Left renal pelvis (tissue), 4 donors: Measurements from ENCODE around the gene ZMYND10. TPM values are rescaled to one million over a fixed set of nuclear protein-coding genes. Genes with fewer than 3 reads are reported as not detected.
"Not testable (repeated sequence)": the region's sequence is repeated elsewhere in the genome, so short reads cannot be mapped to it uniquely, and the experiment has no call there.

ENCODE experiments used
- DNase-seq, 4 donors: peaks; one replicate each; pipeline ENCODE4 v3.0.0-alpha.2; 2013; ENCODE audit warnings: low read depth in 4 of 4, low spot score in 3 of 4
- polyA plus RNA-seq, 4 donors: library from polyadenylated mRNA; unstranded; fragments of 120-200 nt; gene quantifications; one replicate each; pipeline ENCODE4 v1.2.1, GENCODE V29; 2013; ENCODE audit not compliant: insufficient read length in 4 of 4

The ZMYND10 gene
- polyA plus RNA-seq, 4 donors = 3.1 to 4.1 (median 3.3) TPM

DNA sequence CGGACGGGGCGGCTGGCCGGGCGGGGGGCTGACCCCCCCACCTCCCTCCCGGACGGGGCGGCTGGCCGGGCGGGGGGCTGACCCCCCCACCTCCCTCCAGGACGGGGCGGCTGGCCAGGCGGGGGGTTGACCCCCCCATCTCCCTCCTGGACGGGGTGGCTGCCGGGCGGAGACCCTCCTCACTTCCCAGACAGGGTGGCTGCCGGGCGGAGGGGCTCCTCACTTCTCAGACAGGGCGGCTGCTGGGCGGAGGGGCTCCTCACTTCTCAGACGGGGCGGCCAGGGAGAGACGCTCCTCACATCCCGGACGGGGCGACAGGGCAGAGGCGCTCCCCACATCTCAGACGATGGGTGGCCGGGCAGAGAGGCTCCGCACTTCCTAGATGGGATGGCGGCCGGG, 33.5 kb downstream of the ZMYND10 start:
- not testable (repeated sequence) for DNase-seq

DNA sequence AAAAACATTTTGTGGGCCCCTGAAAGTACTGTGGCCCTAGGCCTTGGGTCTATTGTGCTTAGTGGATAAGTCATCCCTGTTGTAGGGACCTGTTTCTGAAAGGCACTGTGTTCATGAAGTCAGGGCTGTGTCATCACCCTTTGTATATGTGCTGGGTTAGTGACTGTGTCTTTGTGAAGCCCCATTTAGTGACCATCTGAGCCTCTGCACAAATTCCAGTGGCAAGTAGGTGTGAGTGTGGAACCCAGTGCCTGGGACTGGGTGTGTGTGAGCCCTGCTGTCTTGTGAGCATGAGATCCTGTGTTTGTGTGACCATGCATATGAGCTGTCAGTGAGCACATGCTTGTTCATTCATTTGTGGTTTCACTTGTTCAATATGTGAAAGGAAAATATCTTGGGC, 40.9 kb downstream of the ZMYND10 start:
- no peak for DNase-seq

DNA sequence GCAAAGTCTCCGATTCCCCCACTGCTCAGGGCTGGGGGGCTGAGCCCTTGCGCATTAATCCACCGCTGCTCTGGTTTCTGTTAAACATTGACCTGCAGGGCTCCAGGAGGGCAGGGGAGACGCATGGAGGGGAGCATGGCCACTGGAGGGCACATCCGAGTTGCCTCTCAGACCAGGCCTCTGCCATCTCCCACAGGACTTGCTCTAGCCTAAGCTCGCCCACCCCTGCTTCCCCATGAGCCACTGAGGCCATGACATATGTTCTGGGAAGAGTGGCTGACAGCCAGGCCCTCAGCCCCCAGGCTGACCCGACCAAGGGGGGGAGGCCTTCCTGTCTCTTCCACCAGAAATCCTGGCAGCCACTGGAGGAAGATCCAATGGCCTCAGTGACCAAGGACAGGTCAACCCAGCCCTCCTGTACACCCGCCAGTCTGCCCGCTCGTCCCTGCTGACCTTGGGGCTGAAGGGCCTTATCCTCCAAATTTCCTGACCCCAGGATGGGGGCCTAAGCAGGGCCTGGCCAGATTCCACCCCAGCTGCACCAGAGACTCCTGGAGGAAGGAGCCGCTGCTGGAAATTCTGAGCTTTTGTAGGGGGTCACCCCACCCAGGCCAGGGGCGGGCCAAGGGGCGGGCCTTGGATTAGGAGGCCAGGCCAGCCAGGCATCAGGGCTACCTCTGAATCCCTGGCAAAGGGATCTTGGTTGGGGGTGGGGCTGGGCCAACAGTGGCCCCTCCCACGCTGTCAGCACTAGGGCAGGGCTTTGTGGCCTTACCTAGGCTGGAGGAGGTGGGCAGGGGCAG, 42.3 kb downstream of the ZMYND10 start, which contains the start of gene HYAL1:
Gene HYAL1, minus strand, starts transcription at position 562 of the 803 bp plus-strand sequence. CDS start 618 bp downstream, outside the sequence.
- DNase-seq = no peak

DNA sequence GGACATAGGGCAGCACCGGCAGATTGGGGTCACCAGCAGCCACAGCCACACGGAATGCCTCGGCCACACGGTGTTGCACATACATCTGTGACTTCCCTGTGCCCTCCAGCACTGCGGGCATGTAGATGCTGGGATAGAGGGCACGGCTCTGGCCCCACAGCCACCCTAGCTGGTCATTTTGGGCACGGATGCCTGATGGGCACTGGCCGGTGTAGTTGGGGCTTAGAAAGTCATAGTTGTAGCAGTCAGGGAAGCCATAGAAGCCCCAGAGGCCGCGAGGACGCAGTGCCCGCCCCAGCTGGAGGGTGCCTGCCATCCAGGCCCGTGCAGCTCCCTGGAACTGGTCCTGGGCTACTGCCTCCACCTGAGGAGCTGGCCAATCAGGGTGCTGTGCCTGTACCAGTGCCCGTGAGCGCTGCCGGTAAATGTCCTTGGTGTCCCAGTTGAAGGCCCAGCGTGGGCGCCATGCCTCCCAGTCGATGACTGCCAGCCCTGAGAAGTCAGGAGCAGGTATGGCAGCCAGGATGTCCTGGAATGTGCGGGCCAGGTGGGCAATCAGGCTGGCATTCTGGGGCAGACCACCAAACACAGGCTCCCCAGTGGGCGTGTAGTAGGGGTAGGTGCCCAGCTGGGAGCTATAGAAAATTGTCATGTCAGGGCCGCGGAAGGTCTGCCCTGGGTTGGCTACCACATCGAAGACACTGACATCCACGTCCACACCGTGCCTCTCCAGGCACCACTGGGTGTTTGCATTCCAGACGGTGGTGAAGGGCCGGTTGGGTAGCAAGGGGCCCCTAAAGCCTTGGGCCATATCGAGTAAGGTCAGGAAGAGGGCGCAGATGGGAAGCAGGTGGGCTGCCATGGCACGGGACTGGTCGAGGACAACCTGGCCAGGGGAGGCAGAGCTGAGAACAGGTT, 43.2 kb downstream of the ZMYND10 start:
- DNase-seq = no peak

DNA sequence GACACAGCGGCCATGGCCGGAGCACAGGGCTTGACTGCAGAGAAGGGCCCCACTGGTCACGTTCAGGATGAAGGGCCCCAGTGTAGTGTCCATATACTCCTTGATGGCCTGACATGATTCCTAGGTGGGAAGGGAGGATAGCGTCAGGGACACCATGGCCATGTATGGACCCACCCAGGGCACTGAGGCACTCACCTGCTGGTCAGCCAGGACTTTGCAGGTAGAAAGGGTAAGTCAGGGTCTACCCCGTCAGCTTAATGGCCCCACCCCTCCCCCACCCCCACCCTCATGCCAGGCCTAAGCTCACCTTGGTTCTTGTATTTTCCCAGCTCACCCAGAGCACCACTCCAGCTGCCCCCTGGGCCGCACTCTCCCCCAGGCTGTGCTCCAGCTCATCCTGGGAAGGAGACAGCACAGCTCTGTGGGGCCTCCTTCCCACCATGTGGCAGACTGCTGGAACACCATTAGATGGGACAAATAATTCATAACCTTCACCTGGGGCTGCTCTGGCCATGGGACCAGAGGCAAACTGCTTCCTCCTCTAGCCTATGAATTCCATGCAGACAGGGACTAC, 44.8 kb downstream of the ZMYND10 start:
- no peak for DNase-seq

DNA sequence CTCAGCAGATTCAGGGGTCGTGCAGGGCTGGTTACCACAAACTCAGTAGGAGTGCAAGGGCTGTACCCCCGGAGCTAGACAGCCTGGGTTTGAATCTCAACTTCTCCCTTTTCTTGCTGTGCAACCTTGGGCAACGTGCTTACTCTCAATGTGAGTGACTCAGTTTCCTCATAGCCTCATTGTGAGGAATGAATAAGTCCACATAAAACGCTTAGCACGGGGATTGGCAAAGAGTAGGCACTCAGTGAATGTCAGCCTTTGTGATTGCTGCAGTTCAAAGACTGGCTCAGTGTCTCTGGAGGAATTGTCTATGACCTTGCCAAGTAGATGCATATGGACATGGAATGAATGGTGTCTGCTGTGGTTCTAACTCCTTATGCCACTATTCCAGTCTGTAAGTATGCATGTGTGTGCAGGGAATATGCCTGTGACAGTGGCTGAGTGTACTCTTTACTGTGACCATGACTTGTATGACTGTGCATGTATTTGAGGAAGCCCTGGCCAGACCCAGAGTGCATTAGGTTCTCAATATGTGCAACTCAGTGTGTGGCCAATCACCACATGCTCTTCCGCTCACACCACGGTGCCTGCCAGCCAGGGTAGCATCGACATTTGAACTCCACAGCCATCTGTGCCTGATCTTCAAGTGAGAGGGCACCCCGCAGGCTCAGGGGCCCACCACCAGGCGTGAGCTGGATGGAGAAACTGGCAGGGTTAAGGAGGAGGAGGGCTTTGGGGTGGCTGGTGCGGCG, 45.4 kb downstream of the ZMYND10 start:
- no peak for DNase-seq

DNA sequence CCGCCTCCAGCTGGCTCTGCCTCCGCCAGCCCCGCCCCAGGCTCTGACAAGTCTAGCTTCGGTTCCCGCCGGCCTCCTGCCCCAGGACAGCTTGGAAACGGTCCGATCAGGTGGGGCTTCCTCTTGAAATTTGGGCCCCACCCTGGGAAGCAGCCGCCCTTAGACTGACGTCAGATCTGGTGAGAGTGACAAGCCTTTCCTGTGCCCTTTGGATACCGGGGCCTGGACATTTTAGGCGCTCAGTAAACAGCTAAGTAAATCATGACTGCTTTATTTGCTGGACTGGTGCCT, 45.9 kb downstream of the ZMYND10 start:
- DNase-seq = no peak

DNA sequence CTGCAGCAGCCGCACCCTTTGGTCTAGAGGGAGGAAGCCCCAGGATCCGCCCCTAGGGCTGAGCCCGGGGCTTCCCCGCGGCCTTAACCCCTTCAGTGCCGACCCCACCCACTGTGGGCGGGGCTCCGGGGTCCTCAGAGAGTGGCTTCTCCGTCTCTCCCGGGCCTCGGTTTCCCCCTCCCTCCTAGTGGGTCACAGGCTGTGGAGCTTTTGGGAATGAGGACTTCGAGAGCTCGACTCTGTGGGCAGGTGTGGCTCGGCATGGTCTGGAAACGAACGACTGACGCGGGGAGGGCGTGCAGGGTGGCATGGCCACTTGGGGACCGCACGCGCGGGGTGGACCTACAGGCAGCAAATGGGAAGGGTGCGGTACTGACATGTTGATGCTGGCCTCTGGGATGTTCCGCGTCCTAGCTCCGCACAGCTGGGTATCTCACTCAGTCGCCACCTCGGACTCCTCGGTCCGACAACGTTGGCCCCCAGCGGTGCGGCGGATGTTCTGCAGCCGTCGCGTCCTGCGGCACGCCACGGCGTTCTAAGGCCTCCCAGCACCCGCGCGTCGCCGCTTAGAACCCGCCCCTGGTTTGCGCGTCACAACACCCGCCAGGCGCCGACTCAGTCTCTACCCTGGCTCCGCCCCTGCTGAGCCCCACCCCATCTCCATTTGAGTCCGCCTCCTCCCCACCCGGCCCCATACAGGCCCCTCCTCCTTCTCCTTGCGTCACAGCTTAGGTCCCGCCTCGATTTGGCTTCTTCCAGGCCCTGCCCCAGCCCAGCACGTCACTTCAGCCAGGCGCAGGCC, 46.5 kb downstream of the ZMYND10 start, which contains the start of the genes HYAL3 and NAA80:
Gene HYAL3, minus strand, starts transcription at position 570 of the 802 bp plus-strand sequence. CDS start 3,803 bp downstream, outside the sequence.
Gene NAA80, minus strand, starts transcription at position 570 of the 802 bp plus-strand sequence. CDS start 1,942 bp downstream, outside the sequence.
- peak; percentile 98 to 99 (median 98) for DNase-seq

DNA sequence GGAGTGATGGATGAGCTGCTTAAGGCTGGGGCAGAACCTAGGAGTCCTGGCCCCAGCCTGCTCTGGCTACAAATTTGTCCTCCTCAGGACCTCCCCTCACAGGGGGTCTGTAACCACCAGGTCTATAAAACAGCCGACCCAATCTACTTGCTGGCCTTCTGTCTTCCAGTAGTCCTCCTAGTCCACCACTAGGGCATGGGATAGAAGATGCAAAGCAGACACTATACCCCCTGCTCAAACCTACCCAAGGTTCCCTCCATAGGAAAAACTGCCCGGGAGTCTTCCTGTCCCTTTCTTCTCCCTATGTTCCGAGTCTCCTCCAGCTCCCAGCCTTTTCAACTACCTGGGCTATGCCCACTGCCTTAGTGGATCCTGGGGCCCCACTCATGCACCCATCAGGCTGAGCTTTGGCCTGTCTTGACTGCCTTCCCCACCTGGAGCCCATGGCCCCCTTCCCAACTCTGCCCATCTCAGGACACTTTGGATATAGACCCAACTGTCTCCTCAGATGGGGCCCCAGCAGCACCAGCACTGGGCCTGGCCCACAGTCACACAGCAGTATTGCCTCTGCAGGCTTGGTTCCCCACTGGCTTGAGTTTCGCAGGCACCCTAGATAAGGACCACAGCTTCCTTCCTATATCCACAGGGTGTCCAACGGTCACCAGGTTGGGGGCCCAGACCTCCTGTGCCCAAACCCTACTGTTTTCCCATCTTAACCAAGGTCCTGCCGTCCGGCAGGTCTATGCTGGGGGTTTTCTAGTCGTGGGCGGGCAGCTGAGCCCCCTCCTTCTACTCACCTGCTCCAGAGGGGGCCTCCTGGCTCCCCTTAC, 47.4 kb downstream of the ZMYND10 start:
- DNase-seq = no peak

DNA sequence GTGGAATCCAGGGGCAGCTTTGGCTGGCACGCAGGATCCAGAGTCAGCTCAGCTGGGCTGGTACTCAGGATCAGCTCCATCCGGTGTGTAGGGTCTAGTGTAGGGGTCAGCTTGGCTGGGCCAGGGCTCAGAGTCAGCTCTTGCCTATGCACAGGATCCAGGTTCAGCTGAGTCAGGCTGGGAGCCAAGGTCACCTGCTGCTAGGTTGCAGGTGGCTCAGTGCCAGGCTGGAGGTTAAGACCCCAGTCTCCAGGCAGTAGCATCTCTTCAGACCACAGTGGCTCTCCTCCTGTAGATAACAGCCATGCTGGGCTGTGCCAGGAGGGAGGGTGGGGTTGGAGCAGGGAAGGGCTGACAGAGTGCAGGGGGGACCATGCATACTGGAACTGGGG, 48.2 kb downstream of the ZMYND10 start:
- DNase-seq = no peak

DNA sequence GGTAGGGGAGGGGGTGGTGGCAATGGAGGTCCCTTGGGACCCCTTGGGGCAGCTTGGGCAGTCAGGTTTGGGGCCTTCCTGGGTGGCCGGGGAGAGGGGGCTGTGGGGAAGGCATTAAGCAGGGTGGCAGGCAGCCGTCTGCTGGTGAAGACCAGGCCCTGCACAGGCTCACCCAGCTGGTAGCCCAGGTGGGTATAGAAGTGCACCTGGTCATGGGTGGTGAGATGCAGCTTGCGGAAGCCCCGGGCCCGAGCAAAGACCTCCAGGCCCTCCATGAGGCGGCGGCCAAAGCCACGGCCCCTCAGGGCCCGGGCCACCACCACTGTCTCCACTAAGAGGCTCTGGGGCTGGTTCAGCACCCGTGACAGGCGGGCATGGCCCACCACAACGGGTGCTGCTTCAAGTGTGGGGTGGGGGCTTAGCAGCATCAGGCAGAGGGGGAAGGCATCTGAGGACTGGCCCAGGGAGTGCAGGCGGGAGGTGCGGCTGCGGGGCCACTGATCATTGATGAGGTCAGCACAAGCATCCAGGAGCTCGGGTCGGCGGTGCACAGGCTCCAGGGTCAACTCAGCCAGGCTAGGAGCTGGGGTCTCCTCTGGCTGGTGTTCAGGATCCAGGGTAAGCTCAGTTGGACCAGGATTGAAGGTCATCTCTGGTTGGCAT, 48.7 kb downstream of the ZMYND10 start:
- DNase-seq = no peak

DNA sequence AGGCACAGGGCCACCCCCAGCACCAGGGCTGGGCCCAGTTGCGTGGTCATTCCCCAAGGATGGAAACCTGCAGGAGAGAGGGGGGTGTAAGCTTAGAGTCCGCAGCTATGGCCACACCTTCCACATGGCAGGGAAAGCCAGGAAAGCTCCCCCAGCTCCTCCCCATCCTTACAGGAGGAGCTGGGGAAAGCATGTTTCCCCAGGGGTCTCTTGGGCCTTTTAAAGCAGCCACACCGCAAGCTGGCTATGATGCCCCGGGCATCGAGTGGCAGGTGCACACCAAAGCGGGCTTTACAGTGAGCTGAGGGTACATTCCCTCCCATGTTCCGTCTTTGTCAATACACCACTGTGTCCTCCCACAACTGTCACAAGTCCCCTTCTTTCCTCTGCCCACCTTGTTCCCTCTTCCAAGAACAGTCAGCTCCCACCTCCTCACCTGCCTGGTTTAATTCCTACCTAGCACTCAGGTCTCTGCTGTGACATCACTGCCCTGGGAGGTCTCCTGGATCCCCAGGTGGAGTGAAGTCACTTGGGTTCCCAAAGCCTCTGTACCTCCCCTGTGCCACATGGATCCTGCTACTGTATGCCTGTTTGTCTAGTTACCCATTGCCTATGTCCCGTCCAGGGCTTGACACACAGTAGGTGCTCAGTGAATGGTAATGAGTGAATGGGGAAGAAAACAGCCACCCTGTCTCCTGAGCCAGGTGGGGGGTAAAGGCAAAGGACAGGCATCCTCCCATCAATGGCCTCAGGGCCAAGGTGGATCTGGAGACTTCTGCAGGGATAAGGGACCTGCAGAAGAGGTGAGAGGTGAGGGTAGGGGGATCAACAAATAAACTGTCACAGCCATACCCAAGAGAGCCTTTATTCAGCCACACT, 49.7 kb downstream of the ZMYND10 start:
- DNase-seq = no peak

DNA sequence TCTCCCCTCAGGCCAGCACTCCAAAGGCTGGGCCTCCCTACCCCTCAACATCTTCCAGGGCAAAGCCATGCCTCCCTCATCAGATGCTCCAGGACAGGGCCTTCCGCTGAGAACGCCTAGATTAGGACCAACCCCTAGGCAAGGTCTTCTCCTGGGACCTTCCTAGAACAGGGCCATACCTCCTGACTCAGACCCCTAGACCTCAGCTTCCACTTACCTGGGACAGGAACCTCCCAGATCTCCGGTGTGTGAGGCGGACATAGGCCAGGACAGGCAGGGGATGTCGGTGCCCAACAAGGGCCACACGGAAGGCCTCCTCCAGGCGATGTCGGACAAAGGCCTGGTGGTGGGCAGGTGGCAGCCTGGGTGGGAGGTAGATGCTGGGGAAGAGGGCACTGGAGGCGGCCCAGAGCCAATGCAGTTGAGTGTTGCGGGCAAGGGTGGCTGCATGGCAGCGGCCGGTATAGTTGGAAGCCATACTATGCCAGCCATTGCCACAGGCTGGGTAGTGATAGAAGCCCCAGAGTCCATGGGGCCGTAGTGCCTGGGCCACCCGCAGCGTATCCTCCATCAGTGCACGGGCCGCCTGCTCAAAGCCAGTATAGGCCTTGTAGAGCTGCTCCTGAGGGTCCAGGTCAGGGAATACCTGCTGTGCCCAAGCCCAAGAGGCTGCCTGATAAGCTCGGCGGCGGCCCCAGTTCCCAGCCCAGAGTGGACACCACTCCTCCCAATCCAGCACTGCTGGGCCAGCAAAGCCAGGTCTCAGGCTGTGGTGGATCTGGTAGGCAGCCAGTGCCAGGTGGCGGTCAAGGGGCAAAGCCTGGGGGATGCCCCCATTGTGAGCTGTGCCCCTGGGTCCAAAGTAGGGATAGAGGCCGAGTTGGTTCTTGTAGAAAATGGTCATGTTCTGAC, 50.8 kb downstream of the ZMYND10 start:
- no peak for DNase-seq

DNA sequence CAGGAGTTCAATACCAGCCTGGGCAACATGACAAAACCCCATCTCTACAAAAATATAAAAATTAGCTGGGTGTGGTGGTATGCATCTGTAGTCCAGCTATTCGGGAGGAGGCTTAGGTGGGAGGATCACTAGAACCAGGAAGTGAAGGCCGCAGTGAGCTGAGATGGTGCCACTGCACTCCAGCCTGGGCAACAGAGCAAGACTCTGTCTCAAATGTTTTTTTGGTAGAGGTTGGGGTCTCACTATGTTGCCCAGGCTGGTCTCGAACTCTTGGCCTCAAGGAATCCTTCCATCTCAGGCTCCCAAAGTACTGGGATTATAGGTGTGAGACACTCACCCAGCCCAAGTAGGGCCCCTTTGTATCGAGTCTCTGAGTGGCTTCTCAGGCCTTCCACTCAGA, 51.4 kb downstream of the ZMYND10 start:
- DNase-seq = no peak

DNA sequence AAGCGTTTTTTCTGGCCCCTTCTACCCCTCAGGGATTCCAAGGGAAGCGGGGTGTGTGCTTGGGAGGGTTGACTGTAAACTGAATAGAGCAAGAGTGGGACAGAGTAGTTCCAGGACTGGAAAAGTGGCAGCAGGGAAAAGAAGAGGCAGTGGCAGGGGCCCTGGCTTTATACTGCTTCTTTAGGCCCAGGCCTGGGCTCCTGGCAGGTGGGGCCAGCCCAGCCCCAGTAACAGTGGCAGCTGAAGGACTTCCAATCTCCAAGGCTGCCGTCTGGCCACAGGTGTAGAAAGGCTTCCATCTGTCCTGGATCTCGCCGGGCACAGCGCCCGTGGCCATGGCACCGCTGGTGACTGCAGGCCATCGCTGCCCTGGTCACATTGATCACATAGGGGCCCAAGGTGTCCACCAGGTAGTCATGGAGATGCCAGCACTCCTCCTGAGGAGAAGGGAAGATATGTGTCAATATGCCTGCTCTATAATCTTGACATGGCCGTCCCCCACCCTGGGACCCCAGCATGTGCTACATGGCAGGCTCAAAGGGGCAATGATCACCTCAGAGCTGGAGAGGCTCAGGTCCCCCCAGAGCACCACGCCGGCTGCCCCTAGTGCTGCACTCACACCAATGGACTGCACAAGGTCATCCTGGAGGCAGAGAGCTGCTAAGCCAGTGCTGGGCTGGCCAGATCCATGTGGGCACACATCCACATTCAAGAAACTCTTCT, 52.3 kb downstream of the ZMYND10 start:
- no peak for DNase-seq
